A549 (cell line): ENCODE measurements around the gene MYO10. TPM values are rescaled to one million over a fixed set of nuclear protein-coding genes. Genes with fewer than 3 reads are reported as not detected.

Experiments
- ATAC-seq, 2 experiments: fragments of 200-7000 bp in 1 of 2; fragments of >200 bp in 1 of 2; cut with Nextera tagmentation in 1 of 2; cut with Tn5 transposase in 1 of 2; 3 replicates each; pipeline versions ENCODE4 v1.8.0 to v1.9.1; 2018 to 2020; ENCODE audit warnings: mild to moderate bottlenecking in 1 of 2, moderate library complexity in 1 of 2
- CTCF ChIA-PET: fragments of 300-600 bp; sonication (Branson Sonifier 250); formaldehyde crosslinking; extraction: SDS; loops from one replicate; lab custom pipeline; 2021; ENCODE audit warnings: antibody characterized with exemption, inconsistent platforms; lab: Yijun Ruan, JAX
- POLR2A ChIA-PET: fragments of 350-600 bp; formaldehyde crosslinking; extraction: SDS; loops from one replicate; lab custom pipeline; 2021; ENCODE audit warnings: antibody characterized with exemption, inconsistent platforms; lab: Yijun Ruan, JAX
- DNase-seq, 2 experiments: peaks; one replicate each; pipeline versions ENCODE4 v3.0.0 to v3.0.0-alpha.2; 2011 to 2016; ENCODE audit warnings: low read depth in 1 of 2, low spot score in 1 of 2
- FAIRE-seq: peaks from 2 replicates; lab custom pipeline; 2011; peaks lifted over from hg19 to GRCh38; lab: Jason Lieb, UNC
- H3K27ac ChIP-seq, 2 experiments: fragments of >200 bp; sonication (Bioruptor Twin); formaldehyde crosslinking; 3 replicates each; pipeline ENCODE4 v1.5.1; 2016 to 2017
- H3K4me1 ChIP-seq: fragments of >200 bp; sonication (Bioruptor Twin); formaldehyde crosslinking; 3 replicates; pipeline ENCODE4 v1.6.1; 2016
- H3K4me2 ChIP-seq: fragments of >200 bp; sonication (Bioruptor Twin); formaldehyde crosslinking; 3 replicates; pipeline ENCODE4 v1.6.1; 2016
- H3K4me3 ChIP-seq: fragments of >200 bp; sonication (Bioruptor Twin); formaldehyde crosslinking; 3 replicates; pipeline ENCODE4 v1.5.1; 2016
- H3K9me3 ChIP-seq: fragments of >200 bp; sonication (Bioruptor Twin); formaldehyde crosslinking; 3 replicates; pipeline ENCODE4 v1.6.1; 2016
- CEBPB ChIP-seq, 2 experiments: fragments of >200 bp in 1 of 2; sonication (Bioruptor Twin) in 1 of 2; formaldehyde crosslinking in 1 of 2; IDR thresholded peaks; 2 replicates each; pipeline ENCODE4 v1.6.1; 2012 to 2016
- CHD4 ChIP-seq: fragments of 200-600 bp; sonication (generic); IDR thresholded peaks from 2 replicates; pipeline ENCODE4 v1.6.1; 2016; ENCODE audit warnings: antibody characterized with exemption, mild to moderate bottlenecking, borderline replicate concordance
- EP300 ChIP-seq, 2 experiments: fragments of >200 bp; sonication (Bioruptor Twin); formaldehyde crosslinking; IDR thresholded peaks; 2 replicates in 1 of 2; 3 replicates in 1 of 2; pipeline ENCODE4 v1.6.1; 2016 to 2017
- FOSL2 ChIP-seq, 2 experiments: fragments of 450-650 bp in 1 of 2; fragments of >200 bp in 1 of 2; sonication (Bioruptor Twin) in 1 of 2; formaldehyde crosslinking; IDR thresholded peaks; 2 replicates each; pipeline versions ENCODE4 v1.5.0 to v1.6.1; 2016 to 2020; ENCODE audit warnings: mild to moderate bottlenecking in 1 of 2, moderate library complexity in 1 of 2
- GATA3 ChIP-seq: IDR thresholded peaks from 2 replicates; pipeline ENCODE4 v1.6.1; 2012; ENCODE audit warnings: borderline replicate concordance
- HDAC2 ChIP-seq: fragments of 200-600 bp; sonication (generic); IDR thresholded peaks from 2 replicates; pipeline ENCODE4 v1.6.1; 2016
- HOXA7 ChIP-seq: fragments of 250-450 bp; sonication (Bioruptor Pico); IDR thresholded peaks from 2 replicates; pipeline ENCODE4 v1.5.0; 2020; ENCODE audit warnings: mild to moderate bottlenecking, moderate library complexity
- HOXB13 ChIP-seq: fragments of 250-450 bp; sonication (Bioruptor Pico); IDR thresholded peaks from 2 replicates; pipeline ENCODE4 v1.5.0; 2020; ENCODE audit warnings: low read depth, mild to moderate bottlenecking, moderate library complexity
- JUN ChIP-seq, 2 experiments: fragments of >200 bp; sonication (Bioruptor Twin); formaldehyde crosslinking; IDR thresholded peaks; 2 replicates in 1 of 2; 3 replicates in 1 of 2; pipeline ENCODE4 v1.6.1; 2016 to 2017
- KDM5A ChIP-seq: fragments of 200-600 bp; sonication (generic); IDR thresholded peaks from 2 replicates; pipeline ENCODE4 v1.6.1; 2016; ENCODE audit warnings: antibody characterized with exemption, mild to moderate bottlenecking
- PHF8 ChIP-seq: fragments of 200-600 bp; sonication (generic); IDR thresholded peaks from 2 replicates; pipeline ENCODE4 v1.6.1; 2016; ENCODE audit warnings: low read depth, mild to moderate bottlenecking, antibody characterized with exemption, moderate library complexity, borderline replicate concordance
- RAD21 ChIP-seq, 2 experiments: fragments of >200 bp in 1 of 2; sonication (Bioruptor Twin) in 1 of 2; formaldehyde crosslinking in 1 of 2; IDR thresholded peaks in 1 of 2; conservative IDR thresholded peaks in 1 of 2; 2 replicates in 1 of 2; 3 replicates in 1 of 2; pipeline ENCODE4 v1.6.1; 2012 to 2018; ENCODE audit warnings: inconsistent platforms in 1 of 2
- RCOR1 ChIP-seq: fragments of 150-350 bp; IDR thresholded peaks from 2 replicates; pipeline ENCODE4 v1.6.1; 2014; ENCODE audit warnings: antibody characterized with exemption, low read length, low read depth
- RNF2 ChIP-seq: fragments of 200-600 bp; sonication (generic); IDR thresholded peaks from 2 replicates; pipeline ENCODE4 v1.6.1; 2016; ENCODE audit warnings: low read depth, mild to moderate bottlenecking, antibody characterized with exemption, moderate library complexity, borderline replicate concordance
- ZFP36 ChIP-seq: fragments of 450-650 bp; IDR thresholded peaks from 2 replicates; pipeline ENCODE4 v1.6.1; 2014; ENCODE audit warnings: borderline replicate concordance; ENCODE audit not compliant: partially characterized antibody
- ZSCAN20 ChIP-seq: fragments of 250-450 bp; sonication (Bioruptor Pico); IDR thresholded peaks from 2 replicates; pipeline ENCODE4 v1.8.0; 2022; ENCODE audit warnings: mild to moderate bottlenecking, moderate library complexity
- WGBS: methylation state at CpG from one replicate; pipeline ENCODE4 v1.1.6; 2017; ENCODE audit errors: missing lambda C conversion rate; 5-methylcytosine and 5-hydroxymethylcytosine counted together
- polyA plus RNA-seq, 4 experiments: library from polyadenylated mRNA; depleted of rRNA in 3 of 4; stranded (reverse); fragments of >200 nt; fragmentation: RNase III in 1 of 4; extraction: RNeasy Plus Mini Kit Qiagen cat#74134 plus additional on column Dnase treatment in 1 of 4; gene quantifications; 2 replicates in 3 of 4; 3 replicates in 1 of 4; pipeline ENCODE4 v1.2.3, GENCODE V29; 2011 to 2017
- TF ChIP-seq, protein P1 (sequence below): IDR thresholded peaks from 2 replicates; pipeline ENCODE4 v1.6.1; 2012
- TF ChIP-seq, protein P2 (sequence below): IDR thresholded peaks from 2 replicates; pipeline ENCODE4 v1.6.1; 2012; ENCODE audit warnings: low read depth, borderline replicate concordance
- TF ChIP-seq, protein P3 (sequence below): fragments of >200 bp; sonication (Bioruptor Twin); formaldehyde crosslinking; IDR thresholded peaks from 3 replicates; pipeline ENCODE4 v1.6.1; 2016
- TF ChIP-seq, protein P4 (sequence below): fragments of 150-350 bp; IDR thresholded peaks from 2 replicates; pipeline ENCODE4 v1.6.1; 2014; ENCODE audit warnings: low read depth, mild to moderate bottlenecking, low read length

MYO10 gene
- polyA plus RNA-seq, 2 of the 4 experiments (the other 2 are of a cell fraction), result 68.0 to 68.5 TPM

DNA sequence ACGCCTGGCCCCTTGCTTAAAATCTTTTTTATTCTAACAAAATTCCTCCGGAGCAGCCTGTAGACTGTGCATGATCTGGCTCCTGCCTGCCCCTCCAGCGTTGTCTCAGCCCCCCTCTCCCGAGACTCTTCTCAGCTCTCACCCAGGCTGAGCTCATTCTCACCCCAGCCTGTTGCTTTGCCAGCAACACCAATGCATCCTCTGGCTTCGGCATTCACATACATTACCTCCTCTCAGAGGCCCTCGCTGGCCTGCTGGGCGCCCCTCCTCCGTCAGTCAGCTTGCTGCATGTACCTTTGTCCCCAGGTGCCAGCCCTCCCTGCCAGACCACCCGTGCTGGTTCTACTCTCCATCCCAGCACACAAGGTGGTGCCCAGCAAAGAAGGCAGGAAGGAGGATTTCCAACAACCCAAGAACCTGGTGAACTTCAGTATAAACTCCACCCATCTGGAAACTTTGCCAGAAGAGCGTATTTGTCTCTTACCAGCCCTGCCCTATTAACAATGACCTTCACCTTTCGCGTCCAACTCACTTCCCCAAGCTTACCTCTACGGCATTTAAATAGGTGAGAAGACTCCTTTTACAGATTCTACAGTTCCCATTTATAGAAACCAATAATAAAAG lies 35.0 kb downstream of the MYO10 start:
- H3K9me3 ChIP-seq, result no peaks in the 10 kb centered on the region
- 69% methylated on average over 13 of the region's 13 CpGs for WGBS
- H3K27ac ChIP-seq, result peak overlapping the region; percentile 95
- POLR2A ChIA-PET, result no interaction called here
- DNase-seq (no peak), FAIRE-seq (no peak), ATAC-seq (no peak)
- CTCF ChIA-PET, result interaction anchor here (0.9 to 2.4 kb wide), 4 partner anchors 11 to 289 kb away, joined by 4 to 10 read pairs (median 6); no protein-coding TSS in a partner anchor
- no peak overlapping the region for H3K4me3 ChIP-seq
- peak overlapping the region; percentile 91 for H3K4me2 ChIP-seq
- peaks cover 96% of the 10 kb centered on the region for H3K4me1 ChIP-seq
- no peak for TF ChIP-seq RNF2
- TF ChIP-seq HOXA7 (CRISPR knock-in tag), result no peak
- no peak for TF ChIP-seq PHF8
- TF ChIP-seq KDM5A, result no peak
- TF ChIP-seq ZFP36, result no peak

DNA sequence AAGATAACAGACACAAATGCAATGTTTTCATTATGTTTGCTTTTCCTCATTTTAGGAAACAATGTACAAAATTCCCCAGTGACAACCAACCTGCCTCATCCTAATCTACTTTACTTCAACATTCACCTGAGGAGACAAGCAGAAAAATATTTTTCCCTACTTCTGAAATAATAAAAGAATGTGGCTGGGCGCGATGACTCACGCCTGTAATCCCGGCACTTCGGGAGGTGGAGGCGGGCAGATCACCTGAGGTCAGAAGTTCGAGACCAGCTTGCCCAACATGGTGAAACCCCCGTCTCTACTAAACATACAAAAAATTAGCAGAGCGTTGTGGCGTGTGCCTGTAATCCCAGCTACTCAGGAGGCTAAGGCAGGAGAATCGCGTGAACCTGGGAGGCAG lies 36.9 kb downstream of the MYO10 start:
- H3K4me3 ChIP-seq, result no peak overlapping the region
- no peaks in the 10 kb centered on the region for H3K9me3 ChIP-seq
- ChIA-PET POLR2A (no interaction called here), CTCF (interaction anchor here (0.9 to 2.5 kb wide), 3 partner anchors 20 to 291 kb away, joined by 3 to 10 read pairs (median 7); no protein-coding TSS in a partner anchor)
- H3K27ac ChIP-seq, result peak overlapping the region; percentile 95
- H3K4me2 ChIP-seq, result peak overlapping the region; percentile 91
- peaks cover 92% of the 10 kb centered on the region for H3K4me1 ChIP-seq
- ATAC-seq (no peak), DNase-seq (peak in 1 of 2 experiments; percentile 53), FAIRE-seq (no peak)
- 30% methylated on average over 12 of the region's 12 CpGs for WGBS
- TF ChIP-seq ZFP36 (peak; percentile 27), ZSCAN20 (CRISPR knock-in tag) (no peak), CHD4 (no peak), CEBPB (IDR thresholded peaks at IDR 0.05) (no peak), EP300 (IDR thresholded peaks at IDR 0.05) (no peak), RAD21 (conservative IDR thresholded peaks at IDR 0.05 in 1 of 2, IDR thresholded peaks at IDR 0.05 in 1 of 2) (no peak), HOXB13 (CRISPR knock-in tag) (no peak), HDAC2 (no peak), GATA3 (no peak; the same call in 1 of the 2 replicates), HOXA7 (CRISPR knock-in tag) (no peak), FOSL2 (IDR thresholded peaks at IDR 0.05) (peak; percentile 18; the same call in 1 of the 2 replicates), FOSL2 (CRISPR knock-in tag; IDR thresholded peaks at IDR 0.05) (peak; percentile 85), JUN (IDR thresholded peaks at IDR 0.05) (0 out of 5 replicates have a peak, but pooled peaks of 1 of the 2 experiments have one; percentile 15), RCOR1 (no peak), PHF8 (no peak)
- TF ChIP-seq, protein P1, sequence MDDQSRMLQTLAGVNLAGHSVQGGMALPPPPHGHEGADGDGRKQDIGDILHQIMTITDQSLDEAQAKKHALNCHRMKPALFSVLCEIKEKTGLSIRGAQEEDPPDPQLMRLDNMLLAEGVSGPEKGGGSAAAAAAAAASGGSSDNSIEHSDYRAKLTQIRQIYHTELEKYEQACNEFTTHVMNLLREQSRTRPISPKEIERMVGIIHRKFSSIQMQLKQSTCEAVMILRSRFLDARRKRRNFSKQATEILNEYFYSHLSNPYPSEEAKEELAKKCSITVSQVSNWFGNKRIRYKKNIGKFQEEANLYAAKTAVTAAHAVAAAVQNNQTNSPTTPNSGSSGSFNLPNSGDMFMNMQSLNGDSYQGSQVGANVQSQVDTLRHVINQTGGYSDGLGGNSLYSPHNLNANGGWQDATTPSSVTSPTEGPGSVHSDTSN, result no peak
- TF ChIP-seq, protein P2, sequence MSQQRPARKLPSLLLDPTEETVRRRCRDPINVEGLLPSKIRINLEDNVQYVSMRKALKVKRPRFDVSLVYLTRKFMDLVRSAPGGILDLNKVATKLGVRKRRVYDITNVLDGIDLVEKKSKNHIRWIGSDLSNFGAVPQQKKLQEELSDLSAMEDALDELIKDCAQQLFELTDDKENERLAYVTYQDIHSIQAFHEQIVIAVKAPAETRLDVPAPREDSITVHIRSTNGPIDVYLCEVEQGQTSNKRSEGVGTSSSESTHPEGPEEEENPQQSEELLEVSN, result no peak
- TF ChIP-seq, protein P3, sequence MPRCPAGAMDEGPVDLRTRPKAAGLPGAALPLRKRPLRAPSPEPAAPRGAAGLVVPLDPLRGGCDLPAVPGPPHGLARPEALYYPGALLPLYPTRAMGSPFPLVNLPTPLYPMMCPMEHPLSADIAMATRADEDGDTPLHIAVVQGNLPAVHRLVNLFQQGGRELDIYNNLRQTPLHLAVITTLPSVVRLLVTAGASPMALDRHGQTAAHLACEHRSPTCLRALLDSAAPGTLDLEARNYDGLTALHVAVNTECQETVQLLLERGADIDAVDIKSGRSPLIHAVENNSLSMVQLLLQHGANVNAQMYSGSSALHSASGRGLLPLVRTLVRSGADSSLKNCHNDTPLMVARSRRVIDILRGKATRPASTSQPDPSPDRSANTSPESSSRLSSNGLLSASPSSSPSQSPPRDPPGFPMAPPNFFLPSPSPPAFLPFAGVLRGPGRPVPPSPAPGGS, result no peak
- TF ChIP-seq, protein P4, sequence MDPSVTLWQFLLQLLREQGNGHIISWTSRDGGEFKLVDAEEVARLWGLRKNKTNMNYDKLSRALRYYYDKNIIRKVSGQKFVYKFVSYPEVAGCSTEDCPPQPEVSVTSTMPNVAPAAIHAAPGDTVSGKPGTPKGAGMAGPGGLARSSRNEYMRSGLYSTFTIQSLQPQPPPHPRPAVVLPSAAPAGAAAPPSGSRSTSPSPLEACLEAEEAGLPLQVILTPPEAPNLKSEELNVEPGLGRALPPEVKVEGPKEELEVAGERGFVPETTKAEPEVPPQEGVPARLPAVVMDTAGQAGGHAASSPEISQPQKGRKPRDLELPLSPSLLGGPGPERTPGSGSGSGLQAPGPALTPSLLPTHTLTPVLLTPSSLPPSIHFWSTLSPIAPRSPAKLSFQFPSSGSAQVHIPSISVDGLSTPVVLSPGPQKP, result no peak
